ENCODE data around the gene ZNF282. TPM values are rescaled to one million over a fixed set of nuclear protein-coding genes. Genes with fewer than 3 reads are reported as not detected.

Gene ZNF282
- total RNA-seq, 1 experiment from 2014 or later, result 39.0 TPM

DNA sequence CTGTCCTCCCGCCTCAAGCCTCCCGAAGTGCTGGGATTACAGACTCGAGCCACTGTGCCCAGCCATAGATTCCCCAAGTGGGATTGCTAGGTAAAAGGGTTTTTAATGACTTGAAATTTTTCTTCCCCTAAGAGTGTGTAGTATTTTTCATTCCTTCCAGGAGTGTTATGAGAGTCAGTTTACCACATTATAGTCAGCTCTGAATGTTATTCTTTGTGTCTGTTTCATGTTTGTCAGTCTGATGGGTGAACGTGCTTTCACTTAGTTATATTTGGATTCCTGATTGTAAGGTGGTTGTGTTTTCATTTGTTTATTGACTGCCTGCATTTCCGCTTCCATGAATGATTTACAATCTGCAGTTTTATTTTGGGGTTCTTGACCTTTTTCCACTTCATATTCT lies 50.4 kb downstream of the ZNF282 start:
- H4K8ac ChIP-seq (replicated peaks; ENCODE audit: insufficient read length, low read depth, low read length), result no peak overlapping the region
- no peak overlapping the region for H3K14ac ChIP-seq (ENCODE audit: insufficient read depth, low read length)
- H3K79me1 ChIP-seq (ENCODE audit: insufficient read depth, low read depth, low read length, poor library complexity, severe bottlenecking), result peaks cover 12% of the 10 kb centered on the region
- H3K36me3 Mint-ChIP-seq (ENCODE audit: insufficient read depth in 1 of 3, low read depth in 3 of 3), result peaks cover 13 to 17% (median 13%) of the 10 kb centered on the region in 3 experiments; a peak in 6 of 7 replicates
- peaks cover 2 to 3% of the 10 kb centered on the region in 2 experiments for H3K4me1 Mint-ChIP-seq
- no peak overlapping the region for H2BK5ac ChIP-seq (ENCODE audit: insufficient read length, low read length)
- no peak overlapping the region for H3K27ac Mint-ChIP-seq
- no peaks in the 10 kb centered on the region for H3K9me3 ChIP-seq (ENCODE audit: control insufficient read depth, low read depth, low read length)
- H3K23me2 ChIP-seq (ENCODE audit: insufficient read length, low read depth, low read length, poor library complexity, severe bottlenecking), result no peaks in the 10 kb centered on the region
- no peak overlapping the region for H3K56ac ChIP-seq (ENCODE audit: insufficient read length, low read depth, low read length)
- H3K18ac ChIP-seq (ENCODE audit: insufficient read length, low read depth, low read length), result no peak overlapping the region
- no peak overlapping the region for H3K4me3 Mint-ChIP-seq
- TF ChIP-seq CTCF (conservative IDR thresholded peaks at IDR 0.05), result no peak
- H3T11ph ChIP-seq (ENCODE audit: low read length), result no peak overlapping the region
- no peak overlapping the region for H3K27ac ChIP-seq (ENCODE audit: insufficient read length, low read depth, low read length)
- no peak overlapping the region for H4K5ac ChIP-seq (ENCODE audit: insufficient read length, low read depth, low read length)
- H3K4ac ChIP-seq (ENCODE audit: low read depth, low read length), result no peak overlapping the region
- no peaks in the 10 kb centered on the region for H4K20me1 ChIP-seq (ENCODE audit: control insufficient read depth, insufficient read depth, insufficient read length)
- no peak overlapping the region for H2BK20ac ChIP-seq (ENCODE audit: low read depth, low read length, poor library complexity, severe bottlenecking)
- H2AFZ ChIP-seq (ENCODE audit: low read length), result no peak overlapping the region
- no peaks in the 10 kb centered on the region for H3K27me3 Mint-ChIP-seq (ENCODE audit: low read depth)
- no CpG with 5 or more reads among the region's 5 CpGs for WGBS (ENCODE audit: extremely low coverage, insufficient read length, low lambda C conversion rate)
- no peaks in the 10 kb centered on the region for H3K4me1 ChIP-seq (ENCODE audit: insufficient read depth, low read length)
- H2BK15ac ChIP-seq (ENCODE audit: low read depth, low read length), result no peak overlapping the region
- H2BK120ac ChIP-seq (ENCODE audit: low read depth, low read length, poor library complexity, severe bottlenecking), result no peak overlapping the region
- peaks cover 7 to 9% of the 10 kb centered on the region in 2 experiments; a peak in 4 of 5 replicates for H3K9me3 Mint-ChIP-seq
- H2AK5ac ChIP-seq (ENCODE audit: insufficient read length, low read length), result no peak overlapping the region
- H3K27me3 ChIP-seq (ENCODE audit: insufficient read depth, low read length), result no peaks in the 10 kb centered on the region
- H4K91ac ChIP-seq (ENCODE audit: insufficient read length, low read depth, low read length), result no peak overlapping the region
- peaks cover 2% of the 10 kb centered on the region; the same call in 1 of the 2 replicates for H3K79me2 ChIP-seq (ENCODE audit: insufficient read depth, low read length)
- H2BK12ac ChIP-seq (ENCODE audit: insufficient read length, low read depth, low read length), result no peak overlapping the region
- no peak for DNase-seq
- H3K4me2 ChIP-seq (ENCODE audit: insufficient read depth, insufficient read length, low read length), result no peak overlapping the region
- no peak overlapping the region for H3K9ac ChIP-seq (ENCODE audit: extremely low read depth, insufficient read length, low read length)
- H3K23ac ChIP-seq (ENCODE audit: insufficient read length, low read depth, low read length), result no peak overlapping the region

Measured in H9 (cell line).